ENCODE results near the gene FOSB.

FOSB gene

DNA sequence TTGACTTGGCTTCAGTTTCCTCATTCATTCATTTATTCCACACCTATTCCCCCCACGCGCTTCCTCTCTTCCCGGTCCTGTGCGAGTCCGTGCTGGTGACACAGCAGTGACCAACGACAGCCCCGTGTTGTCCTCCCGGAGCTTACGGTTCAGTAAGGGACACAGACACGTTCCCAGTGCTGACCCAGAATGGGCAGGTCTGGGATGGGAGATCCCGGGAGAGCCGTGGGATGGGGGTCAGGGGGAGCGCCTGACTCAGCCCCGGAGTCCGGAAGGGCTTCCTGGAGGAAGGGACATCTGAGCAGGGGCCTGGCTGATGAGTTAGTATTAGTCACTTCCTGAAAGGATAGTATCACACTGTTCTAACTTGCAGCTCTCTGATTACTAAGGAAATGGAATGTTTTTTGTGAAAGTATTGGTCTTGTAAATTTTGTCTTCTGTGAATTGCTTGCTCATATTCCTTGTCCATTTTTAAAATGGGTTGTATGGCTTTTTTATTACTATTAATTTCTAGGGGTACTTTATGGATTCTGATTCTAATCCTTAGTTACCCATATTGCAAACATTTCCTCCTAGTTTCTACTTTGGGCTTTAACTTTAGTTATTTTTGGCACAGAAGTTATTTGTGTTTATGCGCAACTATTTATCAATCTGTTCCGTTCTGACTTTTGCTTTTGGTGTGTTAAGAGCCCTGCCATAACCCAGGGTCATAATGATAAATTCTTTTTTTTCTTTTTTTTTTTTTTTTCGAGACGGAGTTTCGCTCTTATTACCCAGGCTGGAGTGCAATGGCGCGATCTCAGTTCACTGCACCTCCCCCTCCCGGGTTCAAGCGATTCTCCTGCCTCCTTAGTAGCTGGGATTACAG, 43.4 kb upstream of the FOSB start:
- no peak for TF ChIP-seq TEAD4 (IDR thresholded peaks at IDR 0.05)
- peak; percentile 59; the same call in 1 of the 2 replicates for TF ChIP-seq EP300 (IDR thresholded peaks at IDR 0.05; ENCODE audit: borderline replicate concordance)

DNA sequence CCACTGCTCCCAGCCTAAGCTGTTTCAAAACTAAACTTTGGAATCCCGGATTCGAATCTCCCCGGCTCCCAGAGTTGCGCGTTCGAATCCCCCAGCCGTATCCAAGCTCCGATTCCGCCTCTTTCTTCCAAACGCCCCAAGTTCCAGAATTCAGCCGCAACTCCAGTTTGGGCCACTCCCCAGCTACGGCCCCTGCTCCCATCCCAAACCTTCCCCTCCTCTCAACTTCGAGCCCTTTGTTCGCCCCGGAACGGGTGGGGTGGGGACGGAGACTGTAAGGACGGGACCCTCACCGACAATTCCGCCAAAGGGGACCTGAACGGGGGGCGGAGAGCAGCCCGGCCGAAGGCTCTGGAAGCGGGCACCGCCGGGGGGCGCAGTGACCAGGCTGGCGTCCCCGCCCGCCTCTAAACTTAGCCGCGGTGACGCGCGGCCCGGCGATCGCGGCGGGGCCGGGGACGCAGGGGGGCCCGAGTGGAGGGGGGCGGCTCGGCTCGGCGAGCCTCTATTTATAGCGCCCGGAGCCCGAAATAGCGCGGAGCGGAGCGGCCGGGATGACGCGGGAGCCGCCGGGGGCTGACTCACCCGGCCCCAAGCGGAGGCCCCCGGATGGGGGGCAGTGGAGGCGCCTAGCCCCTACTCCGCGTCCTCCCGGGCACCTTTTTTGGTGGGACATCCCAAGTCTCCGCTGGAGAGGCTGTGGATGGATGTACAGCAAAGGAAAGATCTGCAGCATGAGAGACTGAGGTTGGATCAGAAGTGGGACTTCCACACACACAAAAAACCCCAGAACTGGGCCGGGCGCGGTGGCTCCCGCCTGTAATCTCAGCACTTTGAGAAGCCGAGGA, 39.2 kb upstream of the FOSB start:
- TF ChIP-seq ZBTB7A (IDR thresholded peaks at IDR 0.05; ENCODE audit: low read depth) (0 out of 2 replicates have a peak, but pooled peaks have one; percentile 51), RAD21 (IDR thresholded peaks at IDR 0.05; ENCODE audit: low read depth) (no peak)

DNA sequence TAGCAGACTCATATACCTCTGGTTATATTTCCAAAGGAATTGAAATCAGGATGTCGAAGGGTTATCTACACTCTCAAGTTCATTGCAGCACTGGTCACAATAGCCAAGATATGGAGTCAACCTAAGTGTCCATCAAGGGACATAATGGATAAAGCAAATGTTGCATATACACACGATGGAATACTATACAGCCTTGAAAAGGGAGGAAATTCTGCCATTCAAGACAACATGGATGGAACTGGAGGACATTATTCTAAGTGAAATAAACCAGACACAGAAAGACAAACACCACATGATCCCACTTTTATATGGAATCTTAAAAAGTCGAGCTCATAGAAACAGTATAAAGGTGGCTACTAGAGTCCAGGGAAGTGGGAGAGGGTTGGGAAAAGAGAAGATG, 30.5 kb upstream of the FOSB start:
- TF ChIP-seq YY1 (IDR thresholded peaks at IDR 0.05; ENCODE audit: low read depth): no peak

DNA sequence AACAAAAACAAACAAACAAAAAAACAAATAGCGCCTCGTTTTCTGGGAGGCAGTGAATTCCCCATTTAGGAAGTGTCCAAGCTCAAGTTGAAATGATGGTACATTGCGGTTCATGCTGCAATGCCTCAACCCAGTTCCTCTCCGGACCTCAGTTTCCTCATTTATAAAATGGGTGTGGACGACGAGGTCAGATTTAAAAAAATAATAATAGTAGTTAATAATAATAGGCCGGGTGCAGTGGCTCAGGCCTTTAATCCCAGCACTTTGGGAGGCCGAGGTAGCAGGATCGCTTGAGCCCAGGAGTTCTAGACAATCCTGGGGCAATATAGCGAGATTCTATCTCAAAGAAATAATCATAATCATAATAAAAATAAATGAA, 28.6 kb upstream of the FOSB start:
- TF ChIP-seq ZBTB7A (IDR thresholded peaks at IDR 0.05; ENCODE audit: low read depth): no peak
- no peak for TF ChIP-seq TCF12 (IDR thresholded peaks at IDR 0.05; ENCODE audit: low read depth)
- no peak for TF ChIP-seq CEBPB (IDR thresholded peaks at IDR 0.05)
- no peak for TF ChIP-seq FOXM1 (IDR thresholded peaks at IDR 0.05; ENCODE audit: borderline replicate concordance, low read depth)
- no peak for TF ChIP-seq TAF1 (IDR thresholded peaks at IDR 0.05; ENCODE audit: low read depth)
- TF ChIP-seq EGR1 (IDR thresholded peaks at IDR 0.05): no peak
- TF ChIP-seq, protein P1, sequence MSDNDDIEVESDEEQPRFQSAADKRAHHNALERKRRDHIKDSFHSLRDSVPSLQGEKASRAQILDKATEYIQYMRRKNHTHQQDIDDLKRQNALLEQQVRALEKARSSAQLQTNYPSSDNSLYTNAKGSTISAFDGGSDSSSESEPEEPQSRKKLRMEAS (IDR thresholded peaks at IDR 0.05): no peak

DNA sequence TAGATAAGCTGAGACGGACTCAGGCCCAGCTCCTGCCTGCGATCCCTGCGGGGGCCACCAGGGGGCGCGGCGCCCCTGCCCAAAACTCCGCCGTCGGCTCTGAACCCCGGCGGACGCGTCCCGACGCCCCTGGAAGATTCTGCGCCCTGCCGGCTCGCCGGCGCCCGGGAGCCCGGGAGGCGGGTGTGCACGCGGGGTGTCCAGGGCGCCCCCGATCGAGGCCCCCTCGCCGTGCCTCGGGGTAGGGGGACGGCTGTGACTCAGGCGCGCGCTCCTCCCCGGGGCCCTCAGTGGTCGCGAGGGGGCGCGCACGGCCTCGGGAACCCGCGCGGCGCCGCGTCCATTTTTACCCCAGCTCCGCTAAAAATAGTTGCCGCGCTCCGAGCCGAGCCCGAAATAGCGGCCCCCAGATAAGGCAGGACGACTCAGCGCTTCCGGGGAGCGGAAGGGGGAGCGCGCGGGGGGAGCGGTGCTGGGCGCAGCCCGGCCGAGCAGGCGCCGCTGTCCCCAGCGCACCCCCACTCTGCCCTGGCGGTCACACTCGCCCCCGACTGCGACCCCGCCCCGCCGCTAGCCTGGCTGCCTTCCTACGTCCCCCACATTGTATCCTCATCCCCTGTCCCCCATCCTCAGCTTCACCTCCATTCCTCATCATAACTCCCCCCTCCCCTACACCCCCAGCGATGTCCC, 28.1 kb upstream of the FOSB start:
- TF ChIP-seq YY1 (IDR thresholded peaks at IDR 0.05; ENCODE audit: low read depth) (peak; percentile 79), NFIC (IDR thresholded peaks at IDR 0.05) (no peak), TAF1 (IDR thresholded peaks at IDR 0.05; ENCODE audit: low read depth) (no peak), RAD21 (IDR thresholded peaks at IDR 0.05; ENCODE audit: low read depth) (peak; percentile 78), TCF12 (IDR thresholded peaks at IDR 0.05; ENCODE audit: low read depth) (peak; percentile 16; the same call in 1 of the 2 replicates), ZBTB7A (IDR thresholded peaks at IDR 0.05; ENCODE audit: low read depth) (peak; percentile 34; the same call in 1 of the 2 replicates), EP300 (IDR thresholded peaks at IDR 0.05; ENCODE audit: borderline replicate concordance) (no peak), FOXM1 (IDR thresholded peaks at IDR 0.05; ENCODE audit: borderline replicate concordance, low read depth) (no peak), CREB1 (IDR thresholded peaks at IDR 0.05; ENCODE audit: low read depth) (no peak), TEAD4 (IDR thresholded peaks at IDR 0.05) (no peak), CEBPB (IDR thresholded peaks at IDR 0.05) (no peak), EGR1 (IDR thresholded peaks at IDR 0.05) (no peak)
- TF ChIP-seq, protein P1 (IDR thresholded peaks at IDR 0.05): 0 out of 2 replicates have a peak, but pooled peaks have one; percentile 37
- TF ChIP-seq, protein P2, sequence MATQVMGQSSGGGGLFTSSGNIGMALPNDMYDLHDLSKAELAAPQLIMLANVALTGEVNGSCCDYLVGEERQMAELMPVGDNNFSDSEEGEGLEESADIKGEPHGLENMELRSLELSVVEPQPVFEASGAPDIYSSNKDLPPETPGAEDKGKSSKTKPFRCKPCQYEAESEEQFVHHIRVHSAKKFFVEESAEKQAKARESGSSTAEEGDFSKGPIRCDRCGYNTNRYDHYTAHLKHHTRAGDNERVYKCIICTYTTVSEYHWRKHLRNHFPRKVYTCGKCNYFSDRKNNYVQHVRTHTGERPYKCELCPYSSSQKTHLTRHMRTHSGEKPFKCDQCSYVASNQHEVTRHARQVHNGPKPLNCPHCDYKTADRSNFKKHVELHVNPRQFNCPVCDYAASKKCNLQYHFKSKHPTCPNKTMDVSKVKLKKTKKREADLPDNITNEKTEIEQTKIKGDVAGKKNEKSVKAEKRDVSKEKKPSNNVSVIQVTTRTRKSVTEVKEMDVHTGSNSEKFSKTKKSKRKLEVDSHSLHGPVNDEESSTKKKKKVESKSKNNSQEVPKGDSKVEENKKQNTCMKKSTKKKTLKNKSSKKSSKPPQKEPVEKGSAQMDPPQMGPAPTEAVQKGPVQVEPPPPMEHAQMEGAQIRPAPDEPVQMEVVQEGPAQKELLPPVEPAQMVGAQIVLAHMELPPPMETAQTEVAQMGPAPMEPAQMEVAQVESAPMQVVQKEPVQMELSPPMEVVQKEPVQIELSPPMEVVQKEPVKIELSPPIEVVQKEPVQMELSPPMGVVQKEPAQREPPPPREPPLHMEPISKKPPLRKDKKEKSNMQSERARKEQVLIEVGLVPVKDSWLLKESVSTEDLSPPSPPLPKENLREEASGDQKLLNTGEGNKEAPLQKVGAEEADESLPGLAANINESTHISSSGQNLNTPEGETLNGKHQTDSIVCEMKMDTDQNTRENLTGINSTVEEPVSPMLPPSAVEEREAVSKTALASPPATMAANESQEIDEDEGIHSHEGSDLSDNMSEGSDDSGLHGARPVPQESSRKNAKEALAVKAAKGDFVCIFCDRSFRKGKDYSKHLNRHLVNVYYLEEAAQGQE (IDR thresholded peaks at IDR 0.05; ENCODE audit: low read depth): no peak
- TF ChIP-seq, protein P3, sequence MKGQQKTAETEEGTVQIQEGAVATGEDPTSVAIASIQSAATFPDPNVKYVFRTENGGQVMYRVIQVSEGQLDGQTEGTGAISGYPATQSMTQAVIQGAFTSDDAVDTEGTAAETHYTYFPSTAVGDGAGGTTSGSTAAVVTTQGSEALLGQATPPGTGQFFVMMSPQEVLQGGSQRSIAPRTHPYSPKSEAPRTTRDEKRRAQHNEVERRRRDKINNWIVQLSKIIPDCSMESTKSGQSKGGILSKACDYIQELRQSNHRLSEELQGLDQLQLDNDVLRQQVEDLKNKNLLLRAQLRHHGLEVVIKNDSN (IDR thresholded peaks at IDR 0.05): no peak

DNA sequence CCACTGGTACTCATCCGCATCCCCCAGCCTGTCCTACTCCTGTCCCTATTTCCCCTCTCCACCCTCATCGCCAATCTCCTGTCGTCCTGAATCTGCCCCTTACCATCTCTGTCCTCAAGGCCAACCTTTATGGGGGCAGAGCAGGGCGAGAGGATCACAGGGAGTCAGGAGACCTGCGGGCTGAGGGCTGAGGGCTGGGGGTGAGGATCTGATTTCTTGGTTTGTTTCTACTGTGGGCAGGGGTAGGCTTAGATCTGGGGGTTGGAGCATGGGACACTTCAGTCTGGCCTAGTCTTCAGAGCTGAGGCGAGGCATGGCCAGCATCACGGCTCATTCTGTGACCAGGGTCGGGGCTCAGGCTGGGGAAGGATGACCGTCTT, 27.5 kb upstream of the FOSB start:
- no peak for TF ChIP-seq CEBPB (IDR thresholded peaks at IDR 0.05)
- no peak for TF ChIP-seq TAF1 (IDR thresholded peaks at IDR 0.05; ENCODE audit: low read depth)
- no peak for TF ChIP-seq ZBTB7A (IDR thresholded peaks at IDR 0.05; ENCODE audit: low read depth)
- TF ChIP-seq, protein P3 (IDR thresholded peaks at IDR 0.05): no peak
- no peak for TF ChIP-seq TCF12 (IDR thresholded peaks at IDR 0.05; ENCODE audit: low read depth)
- TF ChIP-seq, protein P2 (IDR thresholded peaks at IDR 0.05; ENCODE audit: low read depth): no peak
- TF ChIP-seq CREB1 (IDR thresholded peaks at IDR 0.05; ENCODE audit: low read depth): no peak
- no peak for TF ChIP-seq TEAD4 (IDR thresholded peaks at IDR 0.05)
- TF ChIP-seq, protein P1 (IDR thresholded peaks at IDR 0.05): no peak
- no peak for TF ChIP-seq NFIC (IDR thresholded peaks at IDR 0.05)
- TF ChIP-seq YY1 (IDR thresholded peaks at IDR 0.05; ENCODE audit: low read depth): no peak
- no peak for TF ChIP-seq EP300 (IDR thresholded peaks at IDR 0.05; ENCODE audit: borderline replicate concordance)
- no peak for TF ChIP-seq RAD21 (IDR thresholded peaks at IDR 0.05; ENCODE audit: low read depth)
- TF ChIP-seq FOXM1 (IDR thresholded peaks at IDR 0.05; ENCODE audit: borderline replicate concordance, low read depth): no peak
- TF ChIP-seq EGR1 (IDR thresholded peaks at IDR 0.05): no peak
